CD4-positive, alpha-beta T cell treated with Interleukin-1 beta for 1 hour (primary cell): ENCODE measurements around the gene MAP2.

Experiments used
- DNase-seq, 2 donors: peaks; one replicate each; pipeline ENCODE4 v3.0.0-alpha.2; 2020 to 2022

MAP2 gene

DNA sequence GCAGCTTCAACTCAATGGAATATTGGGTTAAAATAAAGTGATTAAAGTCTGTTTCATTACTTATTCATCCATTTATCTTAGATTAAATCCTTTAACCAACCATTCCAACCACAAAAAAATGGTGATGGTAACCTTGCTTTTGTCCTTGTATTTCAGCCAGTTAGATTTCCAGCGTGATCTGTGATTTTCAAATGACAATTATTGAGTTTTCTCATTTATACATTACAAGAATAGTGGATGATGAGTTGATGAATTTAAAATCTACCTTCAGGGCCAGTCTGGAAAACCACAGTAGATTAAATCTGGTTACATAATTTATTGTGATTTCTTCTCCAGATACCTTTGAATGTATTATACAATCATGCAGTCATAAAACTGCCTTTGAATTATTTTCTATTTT is 318.1 kb downstream of the MAP2 start:
- DNase-seq, result no peak

DNA sequence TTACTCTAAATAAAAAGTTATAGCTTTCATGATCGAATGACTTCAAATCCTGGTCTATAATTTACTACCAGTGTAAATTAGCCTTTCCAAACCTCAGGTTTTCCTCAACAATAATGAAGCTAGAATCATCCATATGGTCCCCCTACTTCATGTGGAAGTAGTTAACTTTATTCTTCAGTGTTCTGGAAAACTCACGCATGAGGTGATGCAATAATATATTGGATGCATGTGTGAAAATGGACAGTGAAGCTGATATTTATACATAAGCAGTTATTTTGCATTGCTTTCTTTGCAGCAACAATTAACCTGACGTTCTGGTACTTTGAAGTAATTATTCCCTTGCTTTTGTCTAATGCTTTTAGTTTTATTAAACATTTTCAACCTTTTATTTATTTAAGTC is 329.2 kb downstream of the MAP2 start:
- DNase-seq, result no peak

DNA sequence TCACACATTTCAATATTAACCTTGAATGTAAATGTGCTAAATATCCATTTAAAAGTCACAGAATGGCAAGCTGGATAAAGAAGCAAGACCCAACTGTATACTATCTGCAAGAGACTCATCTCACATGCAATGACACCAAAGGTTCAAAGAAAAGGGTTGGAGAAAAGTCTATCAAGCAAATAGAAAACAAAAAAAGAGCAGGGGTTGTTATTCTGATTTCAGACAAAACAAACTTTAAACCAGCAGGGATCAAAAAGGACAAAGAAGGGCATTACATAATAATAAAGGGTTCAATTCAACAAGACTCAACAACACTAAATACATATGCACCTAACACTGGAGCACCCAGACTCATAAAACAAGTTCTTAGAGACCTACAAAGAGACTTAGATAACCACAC is 333.3 kb downstream of the MAP2 start:
- DNase-seq, result no peak

DNA sequence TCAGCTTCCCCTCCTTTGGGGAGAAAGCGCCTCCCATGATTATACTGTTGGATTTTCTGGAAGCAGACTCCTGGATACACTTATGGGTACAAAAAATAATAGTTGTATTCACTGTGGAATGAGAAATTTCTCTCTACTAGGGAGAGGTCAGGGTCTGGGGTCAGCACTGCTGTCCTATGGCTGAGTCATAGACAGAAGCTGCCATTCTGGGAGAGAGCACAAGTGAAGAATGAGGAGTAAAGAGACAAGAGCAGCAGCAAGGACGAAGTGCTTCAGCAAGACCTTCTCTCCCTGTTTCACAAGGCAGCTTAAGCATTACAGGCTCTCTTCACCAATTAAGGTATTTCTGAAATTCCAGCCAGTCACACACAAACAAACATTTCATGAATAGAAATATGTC is 337.7 kb downstream of the MAP2 start:
- no peak for DNase-seq

DNA sequence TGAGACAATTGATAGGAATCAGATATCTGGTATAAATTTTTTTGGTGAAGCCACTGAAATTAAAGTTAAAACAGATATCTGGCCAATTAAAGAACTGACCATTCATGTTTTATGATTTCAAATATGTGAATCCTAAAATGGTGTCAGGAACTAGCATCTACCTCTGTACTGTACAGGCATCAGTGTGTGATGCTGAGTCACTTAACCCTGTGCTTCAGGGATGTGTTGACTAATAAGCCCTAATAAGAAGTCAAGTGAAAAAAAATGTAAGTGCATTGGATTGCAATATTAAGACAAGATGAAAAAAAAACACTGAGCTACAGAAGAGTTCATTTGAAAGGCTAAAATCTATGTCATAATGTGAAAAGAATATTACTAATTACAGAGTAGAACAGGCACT is 338.7 kb downstream of the MAP2 start:
- DNase-seq, result no peak

DNA sequence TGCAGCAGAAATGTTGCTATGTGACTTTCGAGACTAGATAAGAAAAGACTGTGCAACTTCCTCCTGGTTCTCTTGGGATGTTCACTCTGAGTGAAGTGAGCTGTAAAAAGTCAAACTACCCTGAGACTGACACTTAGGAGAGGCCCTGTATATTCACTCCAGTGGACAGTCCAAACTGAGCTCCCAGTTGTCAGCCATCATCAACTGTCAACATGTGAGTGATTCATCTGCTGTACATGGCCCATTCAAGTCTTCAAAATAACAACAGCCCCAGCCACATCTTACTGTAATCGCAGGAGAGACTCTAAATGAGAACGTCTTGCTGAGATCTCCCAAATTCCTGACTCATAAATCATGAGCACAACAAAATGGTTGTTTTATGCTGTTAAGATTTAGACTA is 339.3 kb downstream of the MAP2 start:
- DNase-seq, result no peak

DNA sequence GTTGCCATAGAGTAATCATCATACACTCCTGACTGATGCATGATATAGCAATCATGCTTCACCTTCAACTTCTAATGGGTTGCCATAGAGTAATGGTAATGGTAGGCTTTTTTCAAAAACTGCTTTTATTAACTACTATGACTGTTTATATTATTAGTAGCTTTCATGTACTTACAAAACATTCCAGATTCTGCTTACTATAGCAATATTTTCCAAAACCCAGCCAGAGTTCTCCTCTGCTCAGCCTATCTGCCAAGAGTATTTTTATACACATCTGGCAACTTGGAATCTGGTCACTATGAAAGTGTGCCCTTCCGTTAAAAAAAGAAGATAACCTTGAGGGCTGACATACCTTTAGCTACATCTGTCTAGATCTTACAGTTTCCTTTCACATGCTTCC is 342.8 kb downstream of the MAP2 start:
- no peak for DNase-seq

DNA sequence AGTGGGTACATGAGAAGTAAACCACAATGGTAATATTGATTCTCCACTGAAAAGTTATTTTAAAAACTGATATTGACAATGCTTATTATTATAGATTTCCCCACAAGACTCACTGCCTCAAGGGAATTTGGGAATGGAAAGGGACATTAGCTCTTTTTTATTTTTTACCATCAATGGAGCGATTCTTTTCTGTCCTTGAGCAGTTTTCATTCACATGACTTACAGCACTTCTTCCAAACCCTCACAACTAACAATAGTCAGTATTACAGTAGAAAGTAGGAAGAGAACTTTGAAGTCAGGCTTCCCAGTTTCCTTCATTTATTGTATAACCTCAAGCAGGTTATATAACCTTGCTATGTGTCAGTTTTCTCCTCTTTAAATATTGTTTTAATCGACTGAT is 343.5 kb downstream of the MAP2 start:
- no peak for DNase-seq

DNA sequence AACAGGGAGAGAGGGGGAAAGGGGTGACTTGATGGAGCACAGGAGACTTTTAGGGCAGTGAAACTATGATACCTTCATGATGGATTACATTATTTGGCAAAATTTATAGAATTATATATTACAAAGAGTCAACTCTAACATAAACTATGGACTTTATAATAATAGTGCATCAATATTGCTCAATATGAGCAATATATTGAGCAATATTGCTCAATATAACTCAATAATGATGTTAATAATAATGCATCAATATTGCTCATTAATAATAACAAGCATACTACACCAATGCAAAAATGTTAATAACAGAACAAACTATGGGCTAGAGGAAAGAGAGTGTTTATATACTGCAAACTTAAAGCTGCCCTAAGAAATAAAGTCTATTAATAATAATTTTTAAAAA is 344.7 kb downstream of the MAP2 start:
- DNase-seq, result no peak

DNA sequence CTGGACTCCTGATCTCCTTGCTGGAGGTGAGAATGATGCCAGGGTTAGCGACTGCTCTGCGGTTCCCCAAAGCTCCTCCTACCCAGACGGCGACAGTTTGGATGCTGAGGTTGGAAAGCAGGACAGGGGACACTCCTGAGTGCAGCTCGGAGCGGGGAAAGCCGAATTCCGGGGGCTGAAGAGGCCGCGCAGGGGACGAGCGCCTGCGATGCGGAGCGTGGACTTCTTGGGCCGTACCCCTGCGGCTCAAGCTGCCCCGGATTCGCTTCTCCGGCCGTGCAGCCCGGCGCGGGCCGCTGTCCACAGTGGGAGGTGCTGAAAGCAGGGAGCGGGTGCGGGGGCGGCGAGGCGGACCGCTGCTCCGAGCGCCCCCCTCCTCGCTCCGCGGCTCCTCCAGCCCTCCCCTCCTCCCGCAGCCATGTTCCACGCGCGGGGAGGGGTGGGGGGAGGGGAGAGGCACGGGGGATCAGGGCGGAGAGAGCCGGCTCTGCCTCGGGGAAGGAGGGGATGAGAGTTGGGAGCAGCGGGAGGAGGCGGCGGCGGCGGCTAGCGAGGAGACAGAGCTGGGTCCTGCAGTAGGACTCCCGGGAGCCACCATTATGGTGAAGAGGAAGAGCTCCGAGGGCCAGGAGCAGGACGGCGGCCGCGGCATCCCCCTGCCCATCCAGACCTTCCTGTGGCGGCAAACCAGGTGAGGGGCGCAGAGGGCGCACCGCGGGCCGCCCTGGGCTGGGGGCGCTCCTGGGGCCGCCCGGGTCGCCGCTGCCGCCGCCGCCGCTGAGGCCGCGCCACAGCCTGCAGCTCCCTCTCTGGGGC is 347.8 kb downstream of the MAP2 start, which contains the start of gene UNC80:
Gene UNC80, plus strand, starts transcription at position 359 of the 816 bp plus-strand sequence. Its CDS starts 241 bp downstream, at position 600.
- no peak for DNase-seq

DNA sequence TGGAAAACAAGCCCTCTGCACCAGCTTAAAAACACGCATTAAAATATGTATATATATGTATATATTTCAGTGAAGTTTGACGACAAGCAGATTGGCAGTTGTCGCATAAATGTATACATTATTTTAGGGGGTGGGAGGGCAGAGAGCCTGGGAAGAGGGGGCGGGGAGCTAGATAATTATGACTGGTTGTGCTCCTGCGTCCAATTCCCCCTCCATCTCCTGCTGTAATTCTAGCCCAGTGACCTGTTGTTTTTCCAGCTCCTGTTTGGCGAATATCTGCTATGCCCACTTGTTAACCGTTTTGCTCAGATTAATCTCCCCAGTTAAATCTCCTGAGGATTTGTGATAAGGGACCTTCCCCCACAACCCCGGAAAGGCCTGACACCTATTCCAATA is 348.4 kb downstream of the MAP2 start:
- no peak for DNase-seq

DNA sequence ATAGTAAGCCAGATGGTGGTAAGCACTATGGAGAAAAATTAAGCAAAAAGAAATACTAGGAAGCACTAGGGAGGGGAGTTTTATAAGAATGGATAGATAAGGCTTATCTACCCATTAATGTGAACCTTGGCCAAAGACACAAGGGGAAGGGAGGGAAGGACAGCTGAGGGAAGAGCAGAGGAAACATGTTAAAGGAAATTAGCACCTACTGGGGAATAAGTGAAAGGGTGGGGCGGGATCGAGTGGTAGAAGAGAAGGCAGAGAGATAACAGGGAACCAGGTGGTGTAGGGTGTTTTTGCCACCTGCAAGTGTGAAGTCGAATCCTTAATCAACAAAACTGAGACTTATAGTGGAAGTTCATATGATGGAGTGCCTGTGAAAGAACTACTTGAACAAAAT is 349.5 kb downstream of the MAP2 start:
- no peak for DNase-seq
